Astrocyte (in vitro differentiated cells and primary cell): Measurements from ENCODE around the gene GABRB1.

Experiments used
- CTCF ChIP-seq: IDR thresholded peaks from 2 replicates; pipeline ENCODE4 v1.5.1; 2011; ENCODE audit warnings: low read depth, mild to moderate bottlenecking, inconsistent platforms, low read length, moderate library complexity; ENCODE audit not compliant: insufficient read depth
- EZH2 ChIP-seq: IDR thresholded peaks from 2 replicates; pipeline ENCODE4 v1.6.1; 2012; ENCODE audit warnings: mild to moderate bottlenecking, low read length, inconsistent platforms; ENCODE audit not compliant: insufficient read depth

- no peak for TF ChIP-seq CTCF
- TF ChIP-seq EZH2, result no peak
These were observed 432.0 kb downstream of the GABRB1 start, which contains the start of gene COMMD8 for GRCh38 chr4:47463235-47463956.
